ES-I3 (cell line): ENCODE measurements around the gene ACSM5.

Source experiments
- H3K36me3 ChIP-seq: 2 replicates; pipeline ENCODE4 v1.6.1; 2013; ENCODE audit warnings: mild to moderate bottlenecking, low read length, control low read depth, moderate library complexity; ENCODE audit not compliant: insufficient read depth
- H3K4me1 ChIP-seq: 2 replicates; pipeline ENCODE4 v1.6.1; 2013; ENCODE audit warnings: mild to moderate bottlenecking, control low read depth, low read length; ENCODE audit not compliant: insufficient read depth
- H3K9ac ChIP-seq: 2 replicates; pipeline ENCODE4 v1.6.1; 2013; ENCODE audit warnings: low read depth, mild to moderate bottlenecking, low read length, moderate library complexity
- H3K9me3 ChIP-seq: 2 replicates; pipeline ENCODE4 v1.6.1; 2013; ENCODE audit warnings: mild to moderate bottlenecking, low read length, moderate library complexity; ENCODE audit not compliant: control insufficient read depth, insufficient read depth

The ACSM5 gene

GRCh38 chr16:20388854-20389253, 20.5 kb upstream of the ACSM5 start:
- Histone ChIP-seq H3K9ac (no peak overlapping the region), H3K9me3 (no peaks in the 10 kb centered on the region), H3K4me1 (no peaks in the 10 kb centered on the region), H3K36me3 (no peaks in the 10 kb centered on the region)

GRCh38 chr16:20391045-20391444, 18.3 kb upstream of the ACSM5 start:
- Histone ChIP-seq H3K9me3 (no peaks in the 10 kb centered on the region), H3K36me3 (no peaks in the 10 kb centered on the region), H3K9ac (no peak overlapping the region), H3K4me1 (no peaks in the 10 kb centered on the region)

- Histone ChIP-seq H3K9ac (no peak overlapping the region), H3K36me3 (no peaks in the 10 kb centered on the region), H3K4me1 (no peaks in the 10 kb centered on the region), H3K9me3 (no peaks in the 10 kb centered on the region)
Measured at GRCh38 chr16:20393801-20394577, 15.3 kb upstream of the ACSM5 start.

- Histone ChIP-seq H3K36me3 (no peaks in the 10 kb centered on the region), H3K4me1 (no peaks in the 10 kb centered on the region), H3K9me3 (no peaks in the 10 kb centered on the region), H3K9ac (no peak overlapping the region)
Measured at GRCh38 chr16:20395946-20396345, 13.4 kb upstream of the ACSM5 start.

GRCh38 chr16:20396846-20397467, 12.4 kb upstream of the ACSM5 start:
- Histone ChIP-seq H3K4me1 (no peaks in the 10 kb centered on the region), H3K36me3 (no peaks in the 10 kb centered on the region), H3K9ac (no peak overlapping the region), H3K9me3 (no peaks in the 10 kb centered on the region)

- Histone ChIP-seq H3K9me3 (no peaks in the 10 kb centered on the region), H3K36me3 (no peaks in the 10 kb centered on the region), H3K9ac (no peak overlapping the region), H3K4me1 (no peaks in the 10 kb centered on the region)
Measured at GRCh38 chr16:20397468-20398074, 11.8 kb upstream of the ACSM5 start.

- Histone ChIP-seq H3K36me3 (no peaks in the 10 kb centered on the region), H3K4me1 (no peaks in the 10 kb centered on the region), H3K9ac (no peak overlapping the region), H3K9me3 (no peaks in the 10 kb centered on the region)
Measured at GRCh38 chr16:20398603-20399002, 10.7 kb upstream of the ACSM5 start.

GRCh38 chr16:20399185-20399584, 10.1 kb upstream of the ACSM5 start:
- Histone ChIP-seq H3K9me3 (no peaks in the 10 kb centered on the region), H3K4me1 (no peaks in the 10 kb centered on the region), H3K9ac (no peak overlapping the region), H3K36me3 (no peaks in the 10 kb centered on the region)

- Histone ChIP-seq H3K9me3 (no peaks in the 10 kb centered on the region), H3K9ac (no peak overlapping the region), H3K4me1 (no peaks in the 10 kb centered on the region), H3K36me3 (no peaks in the 10 kb centered on the region)
Measured at GRCh38 chr16:20401066-20401465, 8.3 kb upstream of the ACSM5 start.

GRCh38 chr16:20401475-20402016, 7.8 kb upstream of the ACSM5 start:
- Histone ChIP-seq H3K36me3 (no peaks in the 10 kb centered on the region), H3K9ac (no peak overlapping the region), H3K4me1 (no peaks in the 10 kb centered on the region), H3K9me3 (no peaks in the 10 kb centered on the region)

- H3K36me3 ChIP-seq, result no peaks in the 10 kb centered on the region
- no peaks in the 10 kb centered on the region for H3K4me1 ChIP-seq
- H3K9me3 ChIP-seq, result no peaks in the 10 kb centered on the region
- no peak overlapping the region for H3K9ac ChIP-seq
Measured at GRCh38 chr16:20402651-20403050, 6.7 kb upstream of the ACSM5 start.

- no peaks in the 10 kb centered on the region for H3K9me3 ChIP-seq
- H3K4me1 ChIP-seq, result peaks cover 2% of the 10 kb centered on the region; the same call in 1 of the 2 replicates
- no peaks in the 10 kb centered on the region for H3K36me3 ChIP-seq
- H3K9ac ChIP-seq, result no peak within 1 kb of the TSS
Measured at GRCh38 chr16:20404637-20405036, 4.7 kb upstream of the ACSM5 start, which contains the start of gene PDILT. PDILT (minus strand) TSS chr16:20404737; CDS start chr16:20399300, 5,437 bp downstream.

GRCh38 chr16:20410121-20410723, 888 bp downstream of the ACSM5 start:
- H3K9me3 ChIP-seq, result no peaks in the 10 kb centered on the region; the same call in 1 of the 2 replicates
- peaks cover 8% of the 10 kb centered on the region; the same call in 1 of the 2 replicates for H3K4me1 ChIP-seq

GRCh38 chr16:20411055-20411454, 1.7 kb downstream of the ACSM5 start:
- Histone ChIP-seq H3K9me3 (no peaks in the 10 kb centered on the region; the same call in 1 of the 2 replicates), H3K4me1 (peaks cover 13% of the 10 kb centered on the region; the same call in 1 of the 2 replicates), H3K9ac (no peak overlapping the region), H3K36me3 (no peaks in the 10 kb centered on the region)

More at GRCh38 chr16:20410121-20410723, 888 bp downstream of the ACSM5 start:
- no peaks in the 10 kb centered on the region for H3K36me3 ChIP-seq
- H3K9ac ChIP-seq, result no peak overlapping the region
